Thymus (tissue), 11 donors: Measurements from ENCODE around the gene PALM2AKAP2. TPM values are rescaled to one million over a fixed set of nuclear protein-coding genes. Genes with fewer than 3 reads are reported as not detected.

Source experiments
- DNase-seq, 9 donors: peaks; one replicate each; pipeline ENCODE4 v3.0.0-alpha.2; 2013; ENCODE audit warnings: low spot score in 9 of 9, low read depth in 6 of 9, missing footprints in 1 of 9
- H3K27ac ChIP-seq, 2 donors: one replicate each; pipeline ENCODE4 v1.5.1; 2013; ENCODE audit warnings: control low read depth in 1 of 2, low read depth in 1 of 2, low read length in 1 of 2, mild to moderate bottlenecking in 1 of 2, moderate library complexity in 1 of 2
- H3K27me3 ChIP-seq, 2 donors: one replicate each; pipeline ENCODE4 v1.5.1; 2013; ENCODE audit warnings: low read length in 1 of 2; ENCODE audit not compliant: control insufficient read depth in 2 of 2, insufficient read depth in 1 of 2
- H3K36me3 ChIP-seq, 2 donors: one replicate each; pipeline ENCODE4 v1.5.1; 2013; ENCODE audit warnings: low read length in 1 of 2, mild to moderate bottlenecking in 1 of 2, moderate library complexity in 1 of 2; ENCODE audit not compliant: control insufficient read depth in 2 of 2, insufficient read depth in 2 of 2
- H3K4me1 ChIP-seq, 2 donors: one replicate each; pipeline ENCODE4 v1.5.1; 2013; ENCODE audit warnings: low read length in 2 of 2; ENCODE audit not compliant: control insufficient read depth in 2 of 2, insufficient read depth in 2 of 2
- H3K4me3 ChIP-seq, 2 donors: one replicate each; pipeline ENCODE4 v1.5.1; 2013; ENCODE audit warnings: low read length in 2 of 2, control low read depth in 1 of 2, mild to moderate bottlenecking in 1 of 2
- H3K9me3 ChIP-seq, 2 donors: one replicate each; pipeline ENCODE4 v1.5.1; 2013; ENCODE audit warnings: low read length in 1 of 2, mild to moderate bottlenecking in 1 of 2; ENCODE audit not compliant: control insufficient read depth in 2 of 2, insufficient read depth in 1 of 2
- WGBS: extraction: QIAGEN DNeasy Blood & Tissue Kit; methylation state at CpG from one replicate; pipeline ENCODE4 v1.1.7; 2013; 5-methylcytosine and 5-hydroxymethylcytosine counted together
- polyA plus RNA-seq: library from polyadenylated mRNA; stranded (reverse); fragments of 200-250 nt; gene quantifications from one replicate; pipeline ENCODE4 v1.2.3, GENCODE V29; 2013
- total RNA-seq: library from RNA; stranded (reverse); fragments of 120-200 nt; gene quantifications from one replicate; pipeline ENCODE4 v1.2.4, GENCODE V29; 2013
- donor health status: healthy.

The PALM2AKAP2 gene
- total and polyA plus RNA-seq, 2 donors: 0.30 to 0.76 TPM

DNA sequence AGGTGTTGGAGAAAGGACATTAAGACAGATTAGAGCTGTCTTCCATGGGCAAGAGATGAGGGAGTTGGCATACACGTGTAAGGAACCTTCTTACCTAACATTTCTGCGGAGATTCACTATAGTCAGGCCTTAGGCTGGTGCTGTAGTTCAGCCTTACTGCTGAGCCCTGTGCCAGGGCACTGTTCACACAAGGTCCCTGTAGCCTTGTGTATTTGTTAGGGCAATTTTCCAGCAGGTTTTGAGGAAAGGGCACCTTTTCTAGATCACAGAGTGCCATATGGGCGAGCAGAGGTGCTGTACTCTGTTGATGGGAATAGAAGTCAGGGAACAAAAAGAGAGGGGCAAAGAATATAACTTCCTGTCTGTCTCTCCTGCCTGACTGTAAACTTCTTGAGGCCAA lies 15.6 kb downstream of the PALM2AKAP2 start:
- no peak for DNase-seq
- no peaks in the 10 kb centered on the region for H3K27me3 ChIP-seq
- 93% methylated on average over 3 of the region's 3 CpGs for WGBS

GRCh38 chr9:109796078-109796477 lies 16.1 kb downstream of the PALM2AKAP2 start:
- Histone ChIP-seq H3K36me3 (no peaks in the 10 kb centered on the region), H3K9me3 (no peaks in the 10 kb centered on the region), H3K4me1 (no peaks in the 10 kb centered on the region), H3K27me3 (no peaks in the 10 kb centered on the region), H3K27ac (no peak overlapping the region), H3K4me3 (no peak overlapping the region)
- 94% methylated on average over 1 of the region's 1 CpG for WGBS
- DNase-seq: no peak

More for the DNA sequence above, 15.6 kb downstream of the PALM2AKAP2 start:
- H3K27ac ChIP-seq: no peak overlapping the region
- H3K9me3 ChIP-seq: no peaks in the 10 kb centered on the region
- no peaks in the 10 kb centered on the region for H3K36me3 ChIP-seq
- H3K4me1 ChIP-seq: no peaks in the 10 kb centered on the region
- no peak overlapping the region for H3K4me3 ChIP-seq

DNA sequence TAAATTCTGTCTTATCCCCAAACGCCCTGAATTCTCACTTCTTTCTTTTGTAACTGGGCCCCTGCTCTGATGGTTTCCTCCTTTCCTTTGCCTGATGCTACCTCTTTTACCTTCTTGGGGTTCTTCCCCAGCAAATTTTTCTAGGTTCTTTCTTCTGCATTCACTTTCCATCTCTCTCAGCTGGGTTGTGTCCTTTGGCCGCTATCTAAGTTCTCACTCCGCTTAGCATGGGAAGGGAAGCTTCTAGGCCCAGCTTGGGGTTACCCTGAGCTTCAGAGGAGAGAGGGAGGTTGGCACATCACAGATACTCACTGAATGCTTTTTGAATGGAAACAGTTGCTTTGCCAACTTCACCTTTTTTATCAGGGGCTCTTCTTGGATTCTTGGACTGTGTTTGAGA lies 17.0 kb downstream of the PALM2AKAP2 start:
- H3K9me3 ChIP-seq: no peaks in the 10 kb centered on the region
- no peaks in the 10 kb centered on the region for H3K36me3 ChIP-seq
- DNase-seq: no peak
- WGBS: 88% methylated on average over 3 of the region's 3 CpGs
- no peaks in the 10 kb centered on the region for H3K4me1 ChIP-seq
- no peak overlapping the region for H3K27ac ChIP-seq
- H3K4me3 ChIP-seq: no peak overlapping the region
- no peaks in the 10 kb centered on the region for H3K27me3 ChIP-seq

DNA sequence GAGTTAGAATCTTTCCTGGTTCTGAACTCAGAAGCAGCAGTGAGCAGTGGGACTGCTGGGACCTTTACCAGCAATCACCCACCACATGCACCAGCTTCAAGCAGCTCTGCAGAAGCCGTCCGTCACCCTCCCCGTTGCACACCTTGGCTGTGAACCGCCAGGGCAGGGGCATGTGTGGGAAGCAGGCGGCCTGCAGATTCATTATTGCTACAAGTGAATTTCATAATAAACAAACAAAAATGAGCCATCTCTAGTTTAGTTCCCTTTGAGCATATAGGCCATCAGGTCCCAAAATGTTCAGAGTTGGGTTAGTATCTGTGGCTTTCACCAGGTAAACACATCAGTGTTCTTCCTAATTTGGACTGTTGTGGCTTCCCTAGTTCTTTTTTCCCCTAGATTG lies 17.5 kb downstream of the PALM2AKAP2 start:
- no peak for DNase-seq
- WGBS: 98% methylated on average over 5 of the region's 5 CpGs
- H3K27ac ChIP-seq: no peak overlapping the region

DNA sequence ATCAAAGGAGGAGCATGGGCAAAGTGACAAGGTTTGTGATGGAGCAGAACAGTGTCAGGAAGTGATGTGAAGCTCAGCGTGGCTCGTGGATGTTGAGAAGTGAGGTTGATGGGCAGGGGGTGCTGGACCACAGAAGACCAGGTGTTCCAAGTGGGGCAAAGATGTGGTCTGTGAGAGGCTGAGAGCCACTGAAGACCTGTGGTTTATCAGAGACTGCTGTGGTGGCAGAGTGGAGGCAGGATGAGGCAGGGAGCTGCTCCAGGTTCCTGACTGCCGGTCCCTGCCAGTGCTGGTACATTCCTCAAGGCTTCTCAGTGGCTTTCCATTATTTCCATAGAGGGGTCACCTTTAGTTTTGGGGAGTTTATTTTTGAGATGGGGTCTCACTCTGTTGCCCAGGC lies 19.1 kb downstream of the PALM2AKAP2 start:
- Histone ChIP-seq H3K4me3 (no peak overlapping the region), H3K36me3 (no peaks in the 10 kb centered on the region), H3K27me3 (peaks cover 0 to 2% of the 10 kb centered on the region in 2 donors), H3K9me3 (no peaks in the 10 kb centered on the region), H3K4me1 (no peaks in the 10 kb centered on the region), H3K27ac (no peak overlapping the region)
- 74% methylated on average over 3 of the region's 3 CpGs for WGBS
- DNase-seq: no peak

More for the DNA sequence above, 17.5 kb downstream of the PALM2AKAP2 start:
- Histone ChIP-seq H3K27me3 (no peaks in the 10 kb centered on the region), H3K4me1 (no peaks in the 10 kb centered on the region), H3K4me3 (no peak overlapping the region), H3K36me3 (no peaks in the 10 kb centered on the region), H3K9me3 (no peaks in the 10 kb centered on the region)

GRCh38 chr9:109799792-109800191 lies 19.8 kb downstream of the PALM2AKAP2 start:
- peaks cover 0 to 2% of the 10 kb centered on the region in 2 donors for H3K27me3 ChIP-seq
- no peaks in the 10 kb centered on the region for H3K4me1 ChIP-seq
- WGBS: 35% methylated on average over 2 of the region's 2 CpGs
- H3K36me3 ChIP-seq: no peaks in the 10 kb centered on the region
- H3K4me3 ChIP-seq: no peak overlapping the region
- no peak for DNase-seq
- H3K9me3 ChIP-seq: no peaks in the 10 kb centered on the region
- H3K27ac ChIP-seq: no peak overlapping the region

GRCh38 chr9:109801484-109801883 lies 21.5 kb downstream of the PALM2AKAP2 start:
- Histone ChIP-seq H3K4me3 (no peak overlapping the region), H3K36me3 (no peaks in the 10 kb centered on the region), H3K9me3 (no peaks in the 10 kb centered on the region), H3K27me3 (peaks cover 0 to 2% of the 10 kb centered on the region in 2 donors), H3K4me1 (no peaks in the 10 kb centered on the region), H3K27ac (no peak overlapping the region)
- 48% methylated on average over 1 of the region's 1 CpG for WGBS
- no peak for DNase-seq

- Histone ChIP-seq H3K27me3 (peaks cover 0 to 2% of the 10 kb centered on the region in 2 donors), H3K36me3 (no peaks in the 10 kb centered on the region), H3K9me3 (no peaks in the 10 kb centered on the region), H3K4me3 (no peak overlapping the region), H3K27ac (no peak overlapping the region), H3K4me1 (no peaks in the 10 kb centered on the region)
- 97% methylated on average over 1 of the region's 1 CpG for WGBS
- no peak for DNase-seq
Observed at GRCh38 chr9:109802491-109802890, 22.5 kb downstream of the PALM2AKAP2 start.

DNA sequence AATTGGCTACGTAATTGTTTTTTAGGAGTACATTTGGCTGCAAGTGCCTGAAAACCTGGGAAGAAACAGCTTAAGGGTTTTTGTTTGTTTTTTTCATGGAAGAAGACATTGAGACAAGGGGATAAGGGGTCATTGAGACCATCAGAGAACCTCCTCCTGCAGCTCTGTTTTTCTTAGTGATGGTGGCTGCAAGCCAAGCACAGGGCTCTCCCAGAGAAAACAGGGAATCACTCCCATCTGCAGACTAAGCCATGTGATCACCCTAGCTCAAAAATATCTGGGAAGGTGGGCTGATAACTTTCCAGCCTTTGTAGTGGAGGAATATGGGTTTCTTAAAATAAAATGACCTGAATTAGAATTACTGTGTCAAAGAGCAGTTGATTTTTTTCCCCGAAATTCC lies 25.1 kb downstream of the PALM2AKAP2 start:
- H3K27me3 ChIP-seq: peaks cover 0 to 2% of the 10 kb centered on the region in 2 donors
- H3K4me3 ChIP-seq: no peak overlapping the region
- DNase-seq: no peak
- H3K9me3 ChIP-seq: no peaks in the 10 kb centered on the region
- H3K4me1 ChIP-seq: no peaks in the 10 kb centered on the region
- WGBS: 99% methylated on average over 2 of the region's 2 CpGs
- no peak overlapping the region for H3K27ac ChIP-seq
- H3K36me3 ChIP-seq: no peaks in the 10 kb centered on the region
